Transverse colon (tissue), 4 donors: Measurements from ENCODE around the gene MBNL1. TPM values are rescaled to one million over a fixed set of nuclear protein-coding genes. Genes with fewer than 3 reads are reported as not detected.

Source experiments
- DNase-seq: peaks from one replicate; pipeline ENCODE4 v3.0.0-alpha.2; 2019
- H3K27ac ChIP-seq, 4 donors: fragments of 200-600 bp; sonication (generic); 2 replicates each; pipeline ENCODE4 v1.5.1; 2016 to 2018; ENCODE audit warnings: inconsistent platforms in 4 of 4
- H3K27me3 ChIP-seq: fragments of 200-600 bp; sonication (generic); 2 replicates; pipeline ENCODE4 v1.5.1; 2017; ENCODE audit warnings: inconsistent platforms
- H3K36me3 ChIP-seq, 4 donors: fragments of 200-600 bp; sonication (generic); 2 replicates each; pipeline ENCODE4 v1.5.1; 2017 to 2019; ENCODE audit warnings: inconsistent platforms in 4 of 4
- H3K4me1 ChIP-seq, 4 donors: fragments of 200-600 bp; sonication (generic); 2 replicates each; pipeline ENCODE4 v1.5.1; 2017 to 2020; ENCODE audit warnings: inconsistent platforms in 4 of 4
- H3K4me3 ChIP-seq, 4 donors: fragments of 200-600 bp; sonication (generic); 1 replicate in 1 of 4; 2 replicates in 3 of 4; pipeline versions ENCODE4 v1.5.1 to v1.6.1; 2017 to 2019; ENCODE audit warnings: inconsistent platforms in 4 of 4
- H3K9me3 ChIP-seq, 2 donors: fragments of 200-600 bp; sonication (generic); 2 replicates each; pipeline ENCODE4 v1.5.1; 2017 to 2019; ENCODE audit warnings: inconsistent platforms in 2 of 2
- CTCF ChIP-seq, 5 experiments: fragments of 200-600 bp in 3 of 5; fragments of 450-650 bp in 2 of 5; sonication (generic) in 3 of 5; IDR thresholded peaks; 1 replicate in 2 of 5; 2 replicates in 3 of 5; pipeline ENCODE4 v1.5.1; 2016 to 2017; ENCODE audit warnings: antibody characterized with exemption in 5 of 5, inconsistent platforms in 3 of 5, mild to moderate bottlenecking in 2 of 5, moderate library complexity in 1 of 5
- EP300 ChIP-seq: sonication (generic); formaldehyde crosslinking; IDR thresholded peaks from one replicate; pipeline ENCODE4 v1.6.1; 2017; ENCODE audit warnings: antibody characterized with exemption, low read depth
- POLR2A ChIP-seq: fragments of 450-650 bp; IDR thresholded peaks from one replicate; pipeline ENCODE4 v1.6.1; 2016; ENCODE audit warnings: antibody characterized with exemption, mild to moderate bottlenecking, moderate library complexity
- POLR2AphosphoS5 ChIP-seq, 3 donors: sonication (generic); formaldehyde crosslinking; IDR thresholded peaks; one replicate each; pipeline ENCODE4 v1.6.1; 2016; ENCODE audit warnings: antibody characterized with exemption in 3 of 3
- WGBS, 2 donors: methylation state at CpG; one replicate each; pipeline ENCODE4 v1.1.5; 2018; ENCODE audit warnings: low coverage in 1 of 2; 5-methylcytosine and 5-hydroxymethylcytosine counted together
- in situ Hi-C, 4 donors: fragments of 200-750 bp; cut with MboI; loops; one replicate each; pipeline versions ENCODE4 v1.15.0 to v1.15.1; 2017; ENCODE audit warnings: low sequenced_read_pairs in 3 of 4, low pct_ligation_motif_present in 1 of 4, low pct_unique_long_range_greater_than_20kb in 1 of 4
- intact Hi-C: fragments of 100-400 bp; cut with DNase I; formaldehyde crosslinking; loops from one replicate; pipeline ENCODE4 v1.15.1; 2023; ENCODE audit warnings: low total_unique reads
- total RNA-seq, 4 donors: library from RNA; depleted of rRNA; stranded (reverse); fragments of >200 nt; gene quantifications; one replicate each; pipeline ENCODE4 v1.1.0, GENCODE V29; 2016

MBNL1 gene
- total RNA-seq, 4 donors from 2014 or later = 232 to 658 (median 509) TPM

- peak overlapping the region in 1 of 4 donors; percentile 1 for H3K27ac ChIP-seq
- H3K4me1 ChIP-seq = peaks cover 7 to 47% (median 10%) of the 10 kb centered on the region in 4 donors
- H3K4me3 ChIP-seq = no peak overlapping the region
- intact Hi-C loops (no loop called here), in situ Hi-C loops (no loop called here)
- no peaks in the 10 kb centered on the region for H3K9me3 ChIP-seq
- 90 to 97% methylated on average over 3 to 5 of the region's 5 CpGs for WGBS, 2 donors
- TF ChIP-seq POLR2A (no peak), EP300 (no peak), CTCF (IDR thresholded peaks at IDR 0.05) (no peak), POLR2AphosphoS5 (IDR thresholded peaks at IDR 0.05) (no peak)
- H3K27me3 ChIP-seq = no peaks in the 10 kb centered on the region
- H3K36me3 ChIP-seq = no peaks in the 10 kb centered on the region
- DNase-seq = no peak
Measured at GRCh38 chr3:152338159-152338720, 69.5 kb downstream of the MBNL1 start.

GRCh38 chr3:152339881-152340505 is 71.3 kb downstream of the MBNL1 start:
- in situ Hi-C loops = no loop called here
- Histone ChIP-seq H3K27ac (no peak overlapping the region), H3K4me3 (no peak overlapping the region), H3K4me1 (peaks cover 7 to 36% (median 11%) of the 10 kb centered on the region in 4 donors), H3K36me3 (no peaks in the 10 kb centered on the region), H3K9me3 (no peaks in the 10 kb centered on the region), H3K27me3 (no peaks in the 10 kb centered on the region)
- intact Hi-C loops = no loop called here
- TF ChIP-seq EP300 (no peak), POLR2AphosphoS5 (IDR thresholded peaks at IDR 0.05) (no peak)
- no peak for DNase-seq
- WGBS, 2 donors = 74 to 78% methylated on average over 4 of the region's 4 CpGs

- in situ Hi-C loops = no loop called here
- peaks cover 13 to 38% (median 25%) of the 10 kb centered on the region in 4 donors for H3K4me1 ChIP-seq
- H3K27ac ChIP-seq = peak overlapping the region in 2 of 4 donors; percentile 5 to 44
- H3K36me3 ChIP-seq = no peaks in the 10 kb centered on the region
- intact Hi-C loops = no loop called here
- H3K4me3 ChIP-seq = no peak overlapping the region
- DNase-seq = no peak
- TF ChIP-seq POLR2A (no peak), CTCF (IDR thresholded peaks at IDR 0.05) (no peak), EP300 (no peak)
- no peaks in the 10 kb centered on the region for H3K27me3 ChIP-seq
- H3K9me3 ChIP-seq = no peaks in the 10 kb centered on the region
- WGBS, 2 donors = 67 to 93% methylated on average over 1 of the region's 1 CpG
Measured at GRCh38 chr3:152345233-152345632, 76.5 kb downstream of the MBNL1 start.

DNA sequence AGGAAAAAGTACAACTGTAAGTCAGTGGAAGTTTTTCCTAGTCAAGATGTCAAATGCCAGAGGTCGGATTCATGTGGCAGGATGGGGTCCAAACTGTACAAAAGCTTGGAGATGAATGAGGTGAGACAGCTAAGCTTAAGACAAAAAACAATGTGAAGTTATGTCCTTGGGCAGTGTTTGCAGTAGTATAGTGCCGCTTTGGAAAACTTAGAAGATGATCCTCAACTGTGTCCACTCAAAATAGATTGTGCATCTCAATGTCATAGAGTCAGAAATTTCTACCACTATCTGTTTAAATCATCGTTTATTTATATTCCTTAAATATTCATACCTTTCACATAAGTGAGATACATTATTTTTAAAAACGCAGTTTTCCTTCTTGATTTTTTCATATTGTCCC is 77.3 kb downstream of the MBNL1 start:
- intact Hi-C loops (no loop called here), in situ Hi-C loops (no loop called here)
- DNase-seq = no peak
- WGBS, 2 donors = 94 to 96% methylated on average over 4 of the region's 4 CpGs
- TF ChIP-seq POLR2A (no peak), POLR2AphosphoS5 (IDR thresholded peaks at IDR 0.05) (peak in 1 of 3 donors; percentile 12)
- H3K4me1 ChIP-seq = peaks cover 13 to 31% (median 22%) of the 10 kb centered on the region in 4 donors
- no peaks in the 10 kb centered on the region for H3K27me3 ChIP-seq
- H3K4me3 ChIP-seq = no peak overlapping the region
- no peak overlapping the region for H3K27ac ChIP-seq
- H3K9me3 ChIP-seq = no peaks in the 10 kb centered on the region
- no peaks in the 10 kb centered on the region for H3K36me3 ChIP-seq

- 94 to 97% methylated on average over 2 of the region's 2 CpGs for WGBS, 2 donors
- no peak overlapping the region for H3K4me3 ChIP-seq
- TF ChIP-seq POLR2A (no peak), POLR2AphosphoS5 (IDR thresholded peaks at IDR 0.05) (no peak), CTCF (IDR thresholded peaks at IDR 0.05) (no peak), EP300 (no peak)
- no peaks in the 10 kb centered on the region for H3K27me3 ChIP-seq
- H3K27ac ChIP-seq = no peak overlapping the region
- DNase-seq = no peak
- no peaks in the 10 kb centered on the region for H3K9me3 ChIP-seq
- H3K36me3 ChIP-seq = no peaks in the 10 kb centered on the region
- intact Hi-C loops (no loop called here), in situ Hi-C loops (no loop called here)
- H3K4me1 ChIP-seq = peaks cover 17 to 27% (median 20%) of the 10 kb centered on the region in 4 donors
Measured at GRCh38 chr3:152346740-152347139, 78.0 kb downstream of the MBNL1 start.
